Immature natural killer cell (primary cell): ENCODE measurements around the gene TARBP1. TPM values are rescaled to one million over a fixed set of nuclear protein-coding genes. Genes with fewer than 3 reads are reported as not detected.

ENCODE experiments used
- DNase-seq, 3 donors: peaks; one replicate each; pipeline ENCODE4 v3.0.0; 2022; ENCODE audit warnings: mixed read lengths in 1 of 3
- H3K27ac Mint-ChIP-seq, 6 donors: one replicate each; pipeline ENCODE4 v1.8.0; 2020; ENCODE audit warnings: mixed read lengths in 6 of 6, mild to moderate bottlenecking in 5 of 6, inconsistent platforms in 4 of 6, moderate library complexity in 3 of 6
- H3K27me3 Mint-ChIP-seq, 3 donors: one replicate each; pipeline ENCODE4 v1.8.0; 2020 to 2021; ENCODE audit warnings: low read depth in 3 of 3, mild to moderate bottlenecking in 3 of 3, mixed read lengths in 3 of 3, moderate library complexity in 3 of 3, inconsistent platforms in 1 of 3
- H3K36me3 Mint-ChIP-seq, 3 donors: one replicate each; pipeline ENCODE4 v1.8.0; 2020; ENCODE audit warnings: mixed read lengths in 3 of 3, inconsistent platforms in 2 of 3, mild to moderate bottlenecking in 2 of 3
- H3K4me1 Mint-ChIP-seq, 2 donors: one replicate each; pipeline ENCODE4 v1.8.0; 2020; ENCODE audit warnings: inconsistent platforms in 2 of 2, mild to moderate bottlenecking in 2 of 2, mixed read lengths in 2 of 2, moderate library complexity in 1 of 2
- H3K4me3 Mint-ChIP-seq, 5 donors: one replicate each; pipeline ENCODE4 v1.8.0; 2020; ENCODE audit warnings: mild to moderate bottlenecking in 5 of 5, mixed read lengths in 5 of 5, inconsistent platforms in 3 of 5, moderate library complexity in 3 of 5
- H3K9me3 Mint-ChIP-seq, 6 donors: one replicate each; pipeline ENCODE4 v1.8.0; 2020; ENCODE audit warnings: mild to moderate bottlenecking in 6 of 6, mixed read lengths in 6 of 6, inconsistent platforms in 4 of 6, moderate library complexity in 3 of 6
- polyA plus RNA-seq, 3 donors: library from polyadenylated mRNA; unstranded; fragments of 300-500 nt; fragmentation: Illumina TruSeq; gene quantifications; one replicate each; pipeline ENCODE4 v1.2.3, GENCODE V29; 2021

TARBP1 gene
- polyA plus RNA-seq, 3 donors from 2014 or later: 4.7 to 11.1 (median 7.0) TPM

- H3K36me3 Mint-ChIP-seq: peaks cover 17 to 40% (median 30%) of the 10 kb centered on the region in 3 donors
- no peak for DNase-seq
- H3K4me1 Mint-ChIP-seq: no peaks in the 10 kb centered on the region
- H3K27me3 Mint-ChIP-seq: peaks cover 0 to 3% (median 0%) of the 10 kb centered on the region in 3 donors
- no peak overlapping the region for H3K27ac Mint-ChIP-seq
- H3K4me3 Mint-ChIP-seq: no peak overlapping the region
- no peaks in the 10 kb centered on the region for H3K9me3 Mint-ChIP-seq
These were observed 15.2 kb downstream of the TARBP1 start for GRCh38 chr1:234463749-234464148.

GRCh38 chr1:234460652-234461051 lies 18.3 kb downstream of the TARBP1 start:
- Mint-ChIP-seq H3K27me3 (peaks cover 0 to 3% (median 0%) of the 10 kb centered on the region in 3 donors), H3K9me3 (no peaks in the 10 kb centered on the region), H3K27ac (no peak overlapping the region), H3K4me1 (no peaks in the 10 kb centered on the region), H3K4me3 (no peak overlapping the region), H3K36me3 (peaks cover 12 to 36% (median 27%) of the 10 kb centered on the region in 3 donors)
- no peak for DNase-seq

GRCh38 chr1:234458352-234459017 lies 20.5 kb downstream of the TARBP1 start:
- Mint-ChIP-seq H3K4me1 (no peaks in the 10 kb centered on the region), H3K9me3 (no peaks in the 10 kb centered on the region), H3K4me3 (no peak overlapping the region), H3K36me3 (peaks cover 6 to 32% (median 24%) of the 10 kb centered on the region in 3 donors), H3K27me3 (no peaks in the 10 kb centered on the region), H3K27ac (no peak overlapping the region)
- no peak for DNase-seq

GRCh38 chr1:234454926-234455325 lies 24.1 kb downstream of the TARBP1 start:
- no peak overlapping the region for H3K4me3 Mint-ChIP-seq
- no peaks in the 10 kb centered on the region for H3K4me1 Mint-ChIP-seq
- no peak for DNase-seq
- H3K27me3 Mint-ChIP-seq: no peaks in the 10 kb centered on the region
- no peaks in the 10 kb centered on the region for H3K9me3 Mint-ChIP-seq
- peaks cover 11 to 23% (median 19%) of the 10 kb centered on the region in 3 donors for H3K36me3 Mint-ChIP-seq
- H3K27ac Mint-ChIP-seq: no peak overlapping the region

- no peak for DNase-seq
- H3K27ac Mint-ChIP-seq: no peak overlapping the region
- H3K4me1 Mint-ChIP-seq: no peaks in the 10 kb centered on the region
- H3K4me3 Mint-ChIP-seq: no peak overlapping the region
- H3K36me3 Mint-ChIP-seq: peaks cover 18 to 38% (median 23%) of the 10 kb centered on the region in 3 donors
- H3K9me3 Mint-ChIP-seq: no peaks in the 10 kb centered on the region
- H3K27me3 Mint-ChIP-seq: peaks cover 0 to 2% (median 0%) of the 10 kb centered on the region in 3 donors
These were observed 26.5 kb downstream of the TARBP1 start for GRCh38 chr1:234452406-234452965.

GRCh38 chr1:234440348-234440747 lies 38.6 kb downstream of the TARBP1 start:
- no peak overlapping the region for H3K27ac Mint-ChIP-seq
- peaks cover 14 to 48% (median 44%) of the 10 kb centered on the region in 3 donors for H3K36me3 Mint-ChIP-seq
- no peak for DNase-seq
- peaks cover 0 to 3% (median 0%) of the 10 kb centered on the region in 6 donors for H3K9me3 Mint-ChIP-seq
- H3K4me1 Mint-ChIP-seq: no peaks in the 10 kb centered on the region
- no peak overlapping the region for H3K4me3 Mint-ChIP-seq
- H3K27me3 Mint-ChIP-seq: peaks cover 0 to 2% (median 0%) of the 10 kb centered on the region in 3 donors

GRCh38 chr1:234438579-234438978 lies 40.4 kb downstream of the TARBP1 start:
- H3K4me1 Mint-ChIP-seq: no peaks in the 10 kb centered on the region
- peaks cover 0 to 3% (median 0%) of the 10 kb centered on the region in 6 donors for H3K9me3 Mint-ChIP-seq
- H3K27ac Mint-ChIP-seq: no peak overlapping the region
- peaks cover 16 to 49% (median 46%) of the 10 kb centered on the region in 3 donors for H3K36me3 Mint-ChIP-seq
- DNase-seq: no peak
- no peak overlapping the region for H3K4me3 Mint-ChIP-seq
- peaks cover 0 to 2% (median 0%) of the 10 kb centered on the region in 3 donors for H3K27me3 Mint-ChIP-seq

GRCh38 chr1:234437423-234438171 lies 41.4 kb downstream of the TARBP1 start:
- Mint-ChIP-seq H3K27ac (peak overlapping the region in 1 of 6 donors; percentile 32), H3K4me3 (no peak overlapping the region), H3K9me3 (peaks cover 0 to 3% (median 0%) of the 10 kb centered on the region in 6 donors), H3K4me1 (no peaks in the 10 kb centered on the region), H3K27me3 (peaks cover 0 to 2% (median 0%) of the 10 kb centered on the region in 3 donors), H3K36me3 (peaks cover 20 to 51% (median 47%) of the 10 kb centered on the region in 3 donors)
- DNase-seq: no peak

- Mint-ChIP-seq H3K4me3 (no peak overlapping the region), H3K4me1 (no peaks in the 10 kb centered on the region), H3K27me3 (peaks cover 0 to 2% (median 0%) of the 10 kb centered on the region in 3 donors), H3K27ac (no peak overlapping the region), H3K9me3 (peaks cover 0 to 3% (median 0%) of the 10 kb centered on the region in 6 donors), H3K36me3 (peaks cover 25 to 45% (median 43%) of the 10 kb centered on the region in 3 donors)
- no peak for DNase-seq
These were observed 43.4 kb downstream of the TARBP1 start for GRCh38 chr1:234435620-234436019.

GRCh38 chr1:234434706-234435105 lies 44.3 kb downstream of the TARBP1 start:
- H3K27me3 Mint-ChIP-seq: no peaks in the 10 kb centered on the region
- H3K27ac Mint-ChIP-seq: no peak overlapping the region
- H3K4me3 Mint-ChIP-seq: no peak overlapping the region
- no peaks in the 10 kb centered on the region for H3K4me1 Mint-ChIP-seq
- no peak for DNase-seq
- H3K36me3 Mint-ChIP-seq: peaks cover 17 to 43% (median 43%) of the 10 kb centered on the region in 3 donors
- peaks cover 0 to 1% (median 0%) of the 10 kb centered on the region in 6 donors for H3K9me3 Mint-ChIP-seq

- Mint-ChIP-seq H3K4me1 (no peaks in the 10 kb centered on the region), H3K36me3 (peaks cover 23 to 46% (median 42%) of the 10 kb centered on the region in 3 donors), H3K9me3 (peaks cover 0 to 1% (median 0%) of the 10 kb centered on the region in 6 donors), H3K4me3 (no peak overlapping the region), H3K27ac (no peak overlapping the region), H3K27me3 (no peaks in the 10 kb centered on the region)
- no peak for DNase-seq
These were observed 45.3 kb downstream of the TARBP1 start for GRCh38 chr1:234433563-234434285.

- no peak overlapping the region for H3K4me3 Mint-ChIP-seq
- peaks cover 0 to 1% (median 0%) of the 10 kb centered on the region in 6 donors for H3K9me3 Mint-ChIP-seq
- peaks cover 24 to 49% (median 43%) of the 10 kb centered on the region in 3 donors for H3K36me3 Mint-ChIP-seq
- H3K4me1 Mint-ChIP-seq: no peaks in the 10 kb centered on the region
- DNase-seq: no peak
- no peak overlapping the region for H3K27ac Mint-ChIP-seq
- H3K27me3 Mint-ChIP-seq: no peaks in the 10 kb centered on the region
These were observed 47.7 kb downstream of the TARBP1 start for GRCh38 chr1:234431255-234431654.

- no peak overlapping the region for H3K27ac Mint-ChIP-seq
- no peaks in the 10 kb centered on the region for H3K4me1 Mint-ChIP-seq
These were observed 48.3 kb downstream of the TARBP1 start for GRCh38 chr1:234430691-234431090.

More at GRCh38 chr1:234430691-234431090, 48.3 kb downstream of the TARBP1 start:
- no peak for DNase-seq
- Mint-ChIP-seq H3K4me3 (no peak overlapping the region), H3K9me3 (peaks cover 0 to 1% (median 0%) of the 10 kb centered on the region in 6 donors), H3K27me3 (no peaks in the 10 kb centered on the region), H3K36me3 (peaks cover 24 to 49% (median 47%) of the 10 kb centered on the region in 3 donors)
